Measurements from ENCODE around the gene TUB.

TUB gene

GRCh38 chr11:8097926-8098325 lies 16.9 kb downstream of the TUB start:
- H3K4me3 ChIP-seq (ENCODE audit: low read depth, low read length): no peak overlapping the region
- in situ Hi-C loops (cut with HindIII; ENCODE audit: low sequenced_read_pairs): no loop called here
- no peak for TF ChIP-seq CTCF (IDR thresholded peaks at IDR 0.05; ENCODE audit: low read depth, low read length, missing control alignments)
- no peak for DNase-seq (ENCODE audit: low read depth)

GRCh38 chr11:8098361-8098760 lies 17.4 kb downstream of the TUB start:
- no peak for TF ChIP-seq CTCF (IDR thresholded peaks at IDR 0.05; ENCODE audit: low read depth, low read length, missing control alignments)
- H3K4me3 ChIP-seq (ENCODE audit: low read depth, low read length): no peak overlapping the region
- in situ Hi-C loops (cut with HindIII; ENCODE audit: low sequenced_read_pairs): no loop called here
- no peak for DNase-seq (ENCODE audit: low read depth)

- no peak for DNase-seq (ENCODE audit: low read depth)
- in situ Hi-C loops (cut with HindIII; ENCODE audit: low sequenced_read_pairs): no loop called here
- no peak overlapping the region for H3K4me3 ChIP-seq (ENCODE audit: low read depth, low read length)
- TF ChIP-seq CTCF (IDR thresholded peaks at IDR 0.05; ENCODE audit: low read depth, low read length, missing control alignments): no peak
Measured at GRCh38 chr11:8098879-8099278, 17.9 kb downstream of the TUB start.

GRCh38 chr11:8099291-8099899 lies 18.4 kb downstream of the TUB start:
- peak; percentile 72 for DNase-seq (ENCODE audit: low read depth)
- H3K4me3 ChIP-seq (ENCODE audit: low read depth, low read length): no peak overlapping the region
- in situ Hi-C loops (cut with HindIII; ENCODE audit: low sequenced_read_pairs): no loop called here
- peak; percentile 86 for TF ChIP-seq CTCF (IDR thresholded peaks at IDR 0.05; ENCODE audit: low read depth, low read length, missing control alignments)

GRCh38 chr11:8100158-8100557 lies 19.1 kb downstream of the TUB start:
- in situ Hi-C loops (cut with HindIII; ENCODE audit: low sequenced_read_pairs): loop anchor here (10.0 kb wide), 1 partner anchor 95 kb away; no protein-coding TSS in a partner anchor
- H3K4me3 ChIP-seq (ENCODE audit: low read depth, low read length): no peak overlapping the region
- TF ChIP-seq CTCF (IDR thresholded peaks at IDR 0.05; ENCODE audit: low read depth, low read length, missing control alignments): no peak

GRCh38 chr11:8100605-8101004 lies 19.6 kb downstream of the TUB start:
- H3K4me3 ChIP-seq (ENCODE audit: low read depth, low read length): no peak overlapping the region
- no peak for TF ChIP-seq CTCF (IDR thresholded peaks at IDR 0.05; ENCODE audit: low read depth, low read length, missing control alignments)
- no peak for DNase-seq (ENCODE audit: low read depth)
- in situ Hi-C loops (cut with HindIII; ENCODE audit: low sequenced_read_pairs): loop anchor here (10.0 kb wide), 1 partner anchor 96 kb away; no protein-coding TSS in a partner anchor

More at GRCh38 chr11:8100158-8100557, 19.1 kb downstream of the TUB start:
- no peak for DNase-seq (ENCODE audit: low read depth)
